Loucy (cell line): Measurements from ENCODE around the gene PPP1CA.
A peak's percentile ranks its signal among the peaks of the same experiment; 100 is the strongest.

Experiments
- H2AFZ ChIP-seq: fragments of 200-600 bp; sonication (generic); 2 replicates; pipeline ENCODE4 v1.6.0; 2016; ENCODE audit warnings: antibody characterized with exemption, mild to moderate bottlenecking, low read length, moderate library complexity
- H3F3A ChIP-seq: fragments of 200-600 bp; 2 replicates; pipeline ENCODE4 v1.6.0; 2016; ENCODE audit warnings: antibody characterized with exemption, low read depth, mild to moderate bottlenecking
- H3K27me3 ChIP-seq: fragments of 200-600 bp; sonication (generic); 2 replicates; pipeline ENCODE4 v1.6.1; 2014; ENCODE audit warnings: low read length, mild to moderate bottlenecking; ENCODE audit not compliant: insufficient read depth, poor library complexity, severe bottlenecking
- H3K36me3 ChIP-seq: fragments of 200-600 bp; sonication (generic); 2 replicates; pipeline ENCODE4 v1.6.1; 2016; ENCODE audit warnings: low read length; ENCODE audit not compliant: insufficient read depth
- H3K4me1 ChIP-seq: fragments of 200-600 bp; sonication (generic); 2 replicates; pipeline ENCODE4 v1.5.1; 2014; ENCODE audit warnings: low read length, mild to moderate bottlenecking; ENCODE audit not compliant: insufficient read depth, poor library complexity, severe bottlenecking
- H3K4me2 ChIP-seq: fragments of 200-600 bp; sonication (generic); 2 replicates; pipeline ENCODE4 v1.6.0; 2014; ENCODE audit warnings: antibody characterized with exemption, low read length, low read depth, mild to moderate bottlenecking; ENCODE audit not compliant: poor library complexity, severe bottlenecking
- H3K4me3 ChIP-seq: fragments of 200-600 bp; sonication (generic); 2 replicates; pipeline ENCODE4 v1.5.1; 2014; ENCODE audit warnings: low read length, mild to moderate bottlenecking, mixed read lengths; ENCODE audit not compliant: poor library complexity, severe bottlenecking
- H3K79me2 ChIP-seq: fragments of 200-600 bp; sonication (generic); 2 replicates; pipeline ENCODE4 v1.6.1; 2014; ENCODE audit warnings: low read length; ENCODE audit not compliant: insufficient read depth
- H3K9ac ChIP-seq: fragments of 200-600 bp; sonication (generic); 2 replicates; pipeline ENCODE4 v1.6.0; 2014; ENCODE audit warnings: mild to moderate bottlenecking, low read depth, low read length, moderate library complexity; ENCODE audit not compliant: poor library complexity, severe bottlenecking
- H3K9me2 ChIP-seq: fragments of 200-600 bp; sonication (generic); replicated peaks from 2 replicates; pipeline ENCODE4 v1.6.1; 2016; ENCODE audit warnings: low read depth, low read length, mixed read lengths
- H3K9me3 ChIP-seq: fragments of 200-600 bp; sonication (generic); 2 replicates; pipeline ENCODE4 v1.6.1; 2014; ENCODE audit warnings: mild to moderate bottlenecking, antibody characterized with exemption, low read length, low read depth; ENCODE audit not compliant: insufficient read depth
- H4K20me1 ChIP-seq: fragments of 200-600 bp; sonication (generic); 2 replicates; pipeline ENCODE4 v1.6.0; 2014; ENCODE audit warnings: antibody characterized with exemption, low read length, mild to moderate bottlenecking; ENCODE audit not compliant: insufficient read depth, poor library complexity, severe bottlenecking
- EZH2phosphoT487 ChIP-seq: fragments of 200-600 bp; IDR thresholded peaks from 2 replicates; pipeline ENCODE4 v1.6.1; 2018; ENCODE audit warnings: antibody characterized with exemption, mild to moderate bottlenecking, moderate library complexity, borderline replicate concordance
- TF ChIP-seq, protein P1 (sequence below): fragments of 200-600 bp; sonication (generic); conservative IDR thresholded peaks from 2 replicates; pipeline ENCODE4 v1.5.1; 2014; ENCODE audit warnings: mild to moderate bottlenecking, antibody characterized with exemption, low read length

PPP1CA gene

DNA sequence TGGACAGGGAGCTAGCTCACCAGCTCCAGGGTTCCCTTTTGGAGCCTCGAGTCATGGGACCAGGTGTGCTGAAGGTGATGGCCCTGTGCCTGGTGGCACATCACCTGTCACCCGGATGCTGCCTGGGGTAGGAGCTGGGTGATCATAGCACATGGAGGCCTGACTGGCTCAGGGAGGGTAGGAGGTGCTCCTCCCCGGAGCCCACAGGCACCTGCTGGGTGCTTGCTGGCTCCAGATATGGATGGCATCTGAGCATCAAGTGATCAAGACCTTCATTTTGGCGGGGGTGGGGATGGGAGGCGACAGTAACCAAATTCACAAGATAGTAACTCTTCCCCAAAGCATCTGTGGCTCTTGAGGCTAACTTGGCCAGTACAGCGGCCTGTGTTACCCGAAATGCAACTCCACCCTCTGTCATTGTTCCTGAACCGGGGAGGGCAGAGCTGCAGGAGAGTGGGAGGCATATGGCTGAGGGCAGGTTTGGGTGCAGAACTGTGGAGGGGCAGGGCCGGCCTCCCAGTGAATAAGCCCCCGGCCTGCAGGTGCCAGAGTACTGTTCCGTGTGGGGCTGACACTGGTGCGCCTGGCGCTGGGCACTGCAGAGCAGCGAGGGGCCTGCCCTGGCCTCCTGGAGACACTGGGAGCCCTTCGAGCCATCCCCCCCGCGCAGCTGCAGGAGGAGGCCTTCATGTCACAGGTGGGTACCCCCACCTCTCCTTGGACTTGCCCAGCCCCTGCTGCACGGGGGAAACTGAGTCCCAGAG lies 7.0 kb upstream of the PPP1CA start:
- H2AFZ ChIP-seq, result no peak overlapping the region
- no peak for TF ChIP-seq EZH2phosphoT487
- TF ChIP-seq, protein P1, sequence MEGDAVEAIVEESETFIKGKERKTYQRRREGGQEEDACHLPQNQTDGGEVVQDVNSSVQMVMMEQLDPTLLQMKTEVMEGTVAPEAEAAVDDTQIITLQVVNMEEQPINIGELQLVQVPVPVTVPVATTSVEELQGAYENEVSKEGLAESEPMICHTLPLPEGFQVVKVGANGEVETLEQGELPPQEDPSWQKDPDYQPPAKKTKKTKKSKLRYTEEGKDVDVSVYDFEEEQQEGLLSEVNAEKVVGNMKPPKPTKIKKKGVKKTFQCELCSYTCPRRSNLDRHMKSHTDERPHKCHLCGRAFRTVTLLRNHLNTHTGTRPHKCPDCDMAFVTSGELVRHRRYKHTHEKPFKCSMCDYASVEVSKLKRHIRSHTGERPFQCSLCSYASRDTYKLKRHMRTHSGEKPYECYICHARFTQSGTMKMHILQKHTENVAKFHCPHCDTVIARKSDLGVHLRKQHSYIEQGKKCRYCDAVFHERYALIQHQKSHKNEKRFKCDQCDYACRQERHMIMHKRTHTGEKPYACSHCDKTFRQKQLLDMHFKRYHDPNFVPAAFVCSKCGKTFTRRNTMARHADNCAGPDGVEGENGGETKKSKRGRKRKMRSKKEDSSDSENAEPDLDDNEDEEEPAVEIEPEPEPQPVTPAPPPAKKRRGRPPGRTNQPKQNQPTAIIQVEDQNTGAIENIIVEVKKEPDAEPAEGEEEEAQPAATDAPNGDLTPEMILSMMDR, result no peak
- H3K4me1 ChIP-seq, result peaks cover 77% of the 10 kb centered on the region
- peaks cover 26% of the 10 kb centered on the region for H3F3A ChIP-seq
- peak overlapping the region; percentile 98 for H3K4me2 ChIP-seq
- H3K9me3 ChIP-seq, result no peaks in the 10 kb centered on the region
- H3K36me3 ChIP-seq, result no peaks in the 10 kb centered on the region
- H3K27me3 ChIP-seq, result no peaks in the 10 kb centered on the region
- H3K79me2 ChIP-seq, result peaks cover 59% of the 10 kb centered on the region
- peak overlapping the region; percentile 89 for H3K4me3 ChIP-seq
- peaks cover 7% of the 10 kb centered on the region for H4K20me1 ChIP-seq
- H3K9ac ChIP-seq, result peak overlapping the region; percentile 99
- no peaks in the 10 kb centered on the region for H3K9me2 ChIP-seq

DNA sequence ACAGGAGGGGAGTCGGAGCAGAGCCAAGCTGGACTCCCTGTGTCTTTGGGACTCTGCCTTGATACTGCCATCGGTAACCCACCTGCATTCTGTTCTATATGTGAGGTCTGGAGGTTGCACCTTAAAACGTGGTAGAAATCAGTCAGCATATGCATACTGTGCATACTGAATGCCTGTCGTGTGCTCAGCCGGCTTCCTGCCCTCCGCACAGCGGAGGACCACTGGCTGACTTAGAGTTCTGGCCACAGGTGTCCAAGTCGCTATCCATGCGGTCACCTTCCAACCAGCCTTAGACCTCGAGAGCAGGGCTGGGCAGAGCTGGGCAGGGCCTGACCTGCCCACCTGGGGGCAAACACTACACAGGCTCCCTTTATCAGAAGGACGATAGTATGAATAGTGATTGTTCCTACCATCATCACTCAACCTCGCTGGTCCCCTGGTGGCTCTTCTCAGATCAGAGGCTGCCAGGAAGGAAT lies 6.1 kb upstream of the PPP1CA start:
- peaks cover 77% of the 10 kb centered on the region for H3K4me1 ChIP-seq
- H3K36me3 ChIP-seq, result no peaks in the 10 kb centered on the region
- H3K9me3 ChIP-seq, result no peaks in the 10 kb centered on the region
- TF ChIP-seq, protein P1, result no peak
- no peak for TF ChIP-seq EZH2phosphoT487
- peaks cover 26% of the 10 kb centered on the region for H3F3A ChIP-seq
- H3K4me2 ChIP-seq, result peak overlapping the region; percentile 98
- peak overlapping the region; percentile 99 for H3K9ac ChIP-seq
- H3K27me3 ChIP-seq, result no peaks in the 10 kb centered on the region
- H4K20me1 ChIP-seq, result peaks cover 7% of the 10 kb centered on the region
- H3K79me2 ChIP-seq, result peaks cover 68% of the 10 kb centered on the region
- peak overlapping the region; percentile 89 for H3K4me3 ChIP-seq
- no peak overlapping the region for H2AFZ ChIP-seq
- H3K9me2 ChIP-seq, result no peaks in the 10 kb centered on the region

DNA sequence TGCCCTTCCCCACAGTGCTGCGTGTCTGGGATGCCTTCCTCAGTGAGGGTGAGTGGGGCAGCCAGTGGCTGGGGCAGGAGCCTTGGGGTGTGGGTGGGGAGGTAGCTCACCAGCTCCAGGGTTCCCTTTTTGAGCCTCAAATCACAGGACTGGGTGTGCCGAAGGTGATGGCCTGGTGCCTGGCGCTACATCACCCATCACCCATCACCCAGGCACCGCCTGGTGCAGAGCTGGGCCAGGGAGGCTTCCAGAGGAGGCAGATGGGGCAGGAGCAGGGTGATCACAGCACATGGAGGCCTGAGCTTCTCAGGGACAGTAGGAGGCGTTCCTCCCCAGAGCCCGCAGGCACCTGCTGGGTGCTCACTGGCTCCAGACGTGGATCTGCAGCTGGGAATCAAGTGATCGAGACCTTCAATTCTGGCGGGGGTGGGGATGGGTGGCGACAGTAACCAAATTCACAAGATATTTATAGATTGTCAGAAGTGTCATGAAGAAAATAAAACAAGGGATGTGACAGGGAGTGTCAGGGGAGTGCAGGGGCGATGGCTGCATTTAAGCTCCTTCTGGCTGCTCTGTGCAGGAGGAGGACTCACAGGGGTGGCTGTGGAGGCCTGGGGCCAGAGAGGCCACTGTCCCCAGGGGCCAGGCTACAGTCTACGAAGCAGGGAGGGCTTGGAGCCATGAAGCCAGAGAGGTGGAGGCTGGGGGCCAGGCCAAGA lies 5.5 kb upstream of the PPP1CA start:
- Histone ChIP-seq H2AFZ (no peak overlapping the region), H3K36me3 (no peaks in the 10 kb centered on the region), H3K79me2 (peaks cover 72% of the 10 kb centered on the region), H3K9me2 (no peaks in the 10 kb centered on the region), H4K20me1 (peaks cover 7% of the 10 kb centered on the region), H3F3A (peaks cover 30% of the 10 kb centered on the region), H3K4me1 (peaks cover 79% of the 10 kb centered on the region), H3K4me3 (peak overlapping the region; percentile 89), H3K9ac (peak overlapping the region; percentile 99), H3K27me3 (no peaks in the 10 kb centered on the region), H3K4me2 (peak overlapping the region; percentile 98), H3K9me3 (no peaks in the 10 kb centered on the region)
- TF ChIP-seq, protein P1, result no peak
- no peak for TF ChIP-seq EZH2phosphoT487
